HG03571 (cell line): ENCODE data around the gene GAPT.
A peak's percentile ranks its signal among the peaks of the same experiment; 100 is the strongest.
"Not testable (repeated sequence)": the region's sequence is repeated elsewhere in the genome, so short reads cannot be mapped to it uniquely, and the experiment has no call there.

Experiments used
- ATAC-seq: cut with Tn5 transposase; IDR thresholded peaks from one replicate; pipeline ENCODE4 v1.9.1; 2021; ENCODE audit not compliant: unreplicated experiment

GAPT gene

GRCh38 chr5:58503390-58504046 is 12.3 kb downstream of the GAPT start:
- no peak for ATAC-seq

GRCh38 chr5:58504766-58505165 is 13.5 kb downstream of the GAPT start:
- no peak for ATAC-seq

- ATAC-seq = no peak
These were observed 14.3 kb downstream of the GAPT start for GRCh38 chr5:58505502-58505901.

- ATAC-seq = peak; percentile 86
These were observed 14.9 kb downstream of the GAPT start for GRCh38 chr5:58505971-58506640.

- no peak for ATAC-seq
These were observed 16.5 kb downstream of the GAPT start for GRCh38 chr5:58507715-58508114.

DNA sequence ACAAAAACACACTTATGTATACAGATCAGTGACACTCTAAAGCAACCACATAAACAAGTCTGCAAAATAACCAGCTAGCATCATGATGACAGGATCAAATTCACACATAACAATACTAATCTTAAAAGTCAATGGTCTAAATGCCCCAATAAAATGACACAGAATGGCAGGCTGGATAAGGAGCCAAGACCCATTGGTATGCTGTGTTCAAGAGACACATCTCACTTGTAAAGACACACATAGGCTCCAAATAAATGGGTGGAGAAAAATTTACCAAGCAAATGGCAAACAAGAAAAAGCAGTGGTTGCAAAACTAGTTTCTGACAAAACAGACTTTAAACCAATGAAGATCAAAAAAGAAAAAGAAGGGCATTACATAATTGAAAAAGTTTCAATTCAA is 26.0 kb downstream of the GAPT start:
- ATAC-seq = no peak

DNA sequence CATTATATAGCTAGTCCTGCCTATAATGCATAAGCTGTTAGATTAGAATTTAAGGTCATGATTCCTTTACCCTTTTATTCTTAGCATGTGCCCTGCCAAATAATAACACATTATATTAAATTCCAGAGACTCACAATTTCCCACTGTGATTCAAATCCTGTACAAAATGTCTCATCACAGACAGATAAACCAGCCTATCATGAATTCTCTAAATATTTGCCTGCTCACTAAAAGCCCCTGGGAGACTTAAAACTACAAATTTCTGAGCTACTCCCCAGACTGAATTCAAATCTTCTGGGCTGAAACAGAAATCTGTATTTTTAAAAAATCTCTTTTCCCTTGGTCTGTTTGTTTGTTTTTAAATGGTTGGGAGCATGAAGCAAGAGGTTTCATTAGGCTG is 32.7 kb downstream of the GAPT start:
- no peak for ATAC-seq

GRCh38 chr5:58524571-58524970 is 33.3 kb downstream of the GAPT start:
- no peak for ATAC-seq

DNA sequence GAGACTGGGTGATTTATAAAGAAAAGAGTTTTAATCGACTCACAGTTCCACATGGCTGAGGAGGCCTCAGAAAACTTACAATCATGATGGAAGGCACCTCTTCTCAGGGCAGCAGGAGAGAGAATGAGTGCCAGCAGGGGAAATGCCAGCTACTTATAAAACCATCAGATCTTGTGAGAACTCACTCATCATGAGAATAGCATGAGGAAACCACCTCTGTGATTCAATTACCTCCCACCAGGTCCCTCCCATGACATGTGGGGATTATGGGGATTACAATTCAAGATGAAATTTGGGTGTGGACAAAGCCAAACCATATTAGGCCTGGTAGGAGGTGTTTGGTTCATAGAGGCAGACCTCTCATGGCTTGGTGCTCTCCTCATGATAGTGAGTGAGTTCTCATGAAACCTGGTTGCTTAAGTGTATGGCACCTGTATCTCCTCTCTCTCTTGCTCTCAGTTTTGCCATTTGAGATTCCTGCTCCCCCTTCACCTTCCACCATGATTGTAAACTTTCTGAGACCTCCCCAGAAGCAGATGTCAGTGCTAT is 39.8 kb downstream of the GAPT start:
- no peak for ATAC-seq

- not testable (repeated sequence) for ATAC-seq
These were observed 50.7 kb downstream of the GAPT start for GRCh38 chr5:58541935-58542334.

DNA sequence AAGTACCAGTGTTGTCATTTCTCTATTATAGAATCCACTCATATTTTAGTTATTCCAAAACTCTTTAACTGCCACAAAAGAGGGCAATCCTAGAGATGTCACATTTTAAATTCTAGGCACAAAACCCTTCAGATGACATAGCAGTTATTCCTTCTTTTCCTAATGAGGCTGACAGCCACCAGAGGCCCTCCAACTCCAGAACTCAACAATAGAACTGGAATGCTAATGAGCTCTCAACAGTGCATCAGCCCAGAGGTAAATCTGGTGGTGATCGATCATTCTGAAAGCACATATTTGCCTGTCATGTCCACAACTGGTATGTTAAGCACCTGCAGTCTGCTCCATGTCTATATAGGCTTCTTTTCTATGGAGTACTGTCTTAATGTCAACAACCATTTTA is 51.5 kb downstream of the GAPT start:
- no peak for ATAC-seq

DNA sequence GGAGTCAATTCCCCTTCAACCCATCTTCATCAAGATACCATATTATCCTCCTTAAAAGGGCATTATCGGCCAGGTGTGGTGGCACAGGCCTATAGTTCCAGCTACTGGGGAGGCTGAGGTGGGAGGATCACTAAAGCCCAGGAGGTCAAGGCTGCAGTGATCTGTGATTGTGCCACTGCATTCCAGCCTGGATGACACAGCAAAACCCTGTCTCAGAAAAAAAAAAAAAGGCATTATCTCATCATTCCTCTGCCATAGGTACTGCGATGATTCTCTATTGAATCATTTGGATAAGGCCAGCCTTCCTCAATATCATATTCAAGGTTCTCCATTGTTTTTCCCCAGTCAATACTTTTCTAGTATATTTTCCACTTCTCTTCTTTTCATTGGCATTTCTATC is 52.5 kb downstream of the GAPT start:
- no peak for ATAC-seq

DNA sequence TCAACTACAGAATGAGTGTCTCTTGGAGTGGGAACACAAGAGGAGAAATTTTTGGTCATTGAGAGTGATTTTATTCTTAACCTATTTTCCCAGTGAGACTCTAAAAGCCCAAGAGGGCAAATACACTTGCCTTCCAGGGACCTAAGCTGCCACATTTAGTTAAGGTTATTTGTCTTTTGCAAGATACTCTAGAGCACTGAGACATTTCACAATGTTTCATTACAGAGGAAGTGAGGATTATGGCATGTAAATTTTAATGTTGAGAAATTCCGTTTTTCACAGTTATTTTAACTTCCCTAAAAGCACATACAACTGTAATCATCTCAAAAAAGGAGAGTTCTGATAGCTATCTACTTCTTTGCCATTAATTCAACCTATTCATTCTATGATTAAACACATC is 53.0 kb downstream of the GAPT start:
- ATAC-seq = no peak

GRCh38 chr5:58544926-58545325 is 53.7 kb downstream of the GAPT start:
- no peak for ATAC-seq

- peak; percentile 83 for ATAC-seq
These were observed 54.7 kb downstream of the GAPT start for GRCh38 chr5:58545912-58546311.
